SK-N-SH treated with all-trans-retinoic acid at 6 μM for 48 hours (cell line): ENCODE data around the gene CELF4.

ENCODE experiments used
- ATAC-seq: fragments of 200-7000 bp; cut with Tn5 transposase; 3 replicates; pipeline ENCODE4 v1.9.1; 2020; ENCODE audit warnings: mild to moderate bottlenecking, moderate library complexity
- ARNTL ChIP-seq: fragments of 450-650 bp; formaldehyde crosslinking; IDR thresholded peaks from 2 replicates; pipeline ENCODE4 v1.5.0; 2020; ENCODE audit warnings: low read depth, mild to moderate bottlenecking, moderate library complexity, borderline replicate concordance
- BACH2 ChIP-seq: fragments of 250-450 bp; sonication (Bioruptor Pico); IDR thresholded peaks from 2 replicates; pipeline ENCODE4 v1.9.0; 2021; ENCODE audit warnings: mild to moderate bottlenecking, borderline replicate concordance
- CREB5 ChIP-seq: fragments of 250-450 bp; sonication (Bioruptor Pico); IDR thresholded peaks from 2 replicates; pipeline ENCODE4 v1.5.1; 2020; ENCODE audit warnings: low read depth, mild to moderate bottlenecking, moderate library complexity
- CSDC2 ChIP-seq: fragments of 250-450 bp; sonication (Bioruptor Pico); IDR thresholded peaks from 2 replicates; pipeline ENCODE4 v1.5.0; 2020; ENCODE audit warnings: mild to moderate bottlenecking, moderate library complexity
- ESRRG ChIP-seq: fragments of 250-450 bp; sonication (Bioruptor Pico); IDR thresholded peaks from 2 replicates; pipeline ENCODE4 v1.6.1; 2021; ENCODE audit warnings: mild to moderate bottlenecking
- GLIS3 ChIP-seq: fragments of 250-450 bp; sonication (Bioruptor Pico); IDR thresholded peaks from 2 replicates; pipeline ENCODE4 v1.5.0; 2020; ENCODE audit warnings: mild to moderate bottlenecking, moderate library complexity
- ISL1 ChIP-seq: fragments of 250-450 bp; sonication (Bioruptor Pico); IDR thresholded peaks from 2 replicates; pipeline ENCODE4 v2.1.2; 2022; ENCODE audit warnings: mild to moderate bottlenecking, moderate library complexity
- OSR1 ChIP-seq: fragments of 250-450 bp; sonication (Bioruptor Pico); IDR thresholded peaks from 2 replicates; pipeline ENCODE4 v1.8.0; 2022; ENCODE audit warnings: moderate library complexity, mild to moderate bottlenecking, inconsistent platforms
- RARB ChIP-seq: fragments of 250-450 bp; sonication (Bioruptor Pico); IDR thresholded peaks from 2 replicates; pipeline ENCODE4 v1.8.0; 2021; ENCODE audit warnings: mild to moderate bottlenecking, moderate library complexity
- SNAI2 ChIP-seq: fragments of 250-450 bp; sonication (Bioruptor Pico); IDR thresholded peaks from 2 replicates; pipeline ENCODE4 v1.5.0; 2020; ENCODE audit warnings: mild to moderate bottlenecking, moderate library complexity
- TCF4 ChIP-seq: fragments of 250-450 bp; sonication (Bioruptor Pico); IDR thresholded peaks from 2 replicates; pipeline ENCODE4 v1.8.0; 2021; ENCODE audit warnings: mild to moderate bottlenecking, moderate library complexity, borderline replicate concordance
- TOX ChIP-seq: fragments of 250-450 bp; sonication (Bioruptor Pico); IDR thresholded peaks from 2 replicates; pipeline ENCODE4 v1.8.0; 2021; ENCODE audit warnings: mild to moderate bottlenecking, moderate library complexity, borderline replicate concordance
- ZC3H10 ChIP-seq: fragments of 250-450 bp; sonication (Bioruptor Pico); IDR thresholded peaks from 2 replicates; pipeline ENCODE4 v1.5.1; 2021; ENCODE audit warnings: mild to moderate bottlenecking, moderate library complexity
- ZFP3 ChIP-seq: fragments of 250-450 bp; sonication (Bioruptor Pico); IDR thresholded peaks from 2 replicates; pipeline ENCODE4 v1.5.0; 2020; ENCODE audit warnings: mild to moderate bottlenecking, moderate library complexity
- ZFP30 ChIP-seq: fragments of 450-650 bp; formaldehyde crosslinking; IDR thresholded peaks from 2 replicates; pipeline ENCODE4 v1.5.0; 2022; ENCODE audit warnings: mild to moderate bottlenecking, moderate library complexity
- ZNF565 ChIP-seq: fragments of 450-650 bp; formaldehyde crosslinking; conservative IDR thresholded peaks from 2 replicates; pipeline ENCODE4 v1.5.0; 2020; ENCODE audit warnings: low read depth, mild to moderate bottlenecking, moderate library complexity
- ZNF70 ChIP-seq: fragments of 450-650 bp; formaldehyde crosslinking; IDR thresholded peaks from 2 replicates; pipeline ENCODE4 v1.5.0; 2020; ENCODE audit warnings: mild to moderate bottlenecking, moderate library complexity
- ZNF8 ChIP-seq: fragments of 450-650 bp; formaldehyde crosslinking; IDR thresholded peaks from 2 replicates; pipeline ENCODE4 v1.5.0; 2020; ENCODE audit warnings: mild to moderate bottlenecking, moderate library complexity
- TF ChIP-seq, protein P1 (sequence below): fragments of 250-450 bp; sonication (Bioruptor Pico); IDR thresholded peaks from 2 replicates; pipeline ENCODE4 v1.5.1; 2021; ENCODE audit warnings: mild to moderate bottlenecking, moderate library complexity
- TF ChIP-seq, protein P2 (sequence below): fragments of 250-450 bp; sonication (Bioruptor Pico); IDR thresholded peaks from 2 replicates; pipeline ENCODE4 v1.5.0; 2020; ENCODE audit warnings: mild to moderate bottlenecking, moderate library complexity

CELF4 gene

DNA sequence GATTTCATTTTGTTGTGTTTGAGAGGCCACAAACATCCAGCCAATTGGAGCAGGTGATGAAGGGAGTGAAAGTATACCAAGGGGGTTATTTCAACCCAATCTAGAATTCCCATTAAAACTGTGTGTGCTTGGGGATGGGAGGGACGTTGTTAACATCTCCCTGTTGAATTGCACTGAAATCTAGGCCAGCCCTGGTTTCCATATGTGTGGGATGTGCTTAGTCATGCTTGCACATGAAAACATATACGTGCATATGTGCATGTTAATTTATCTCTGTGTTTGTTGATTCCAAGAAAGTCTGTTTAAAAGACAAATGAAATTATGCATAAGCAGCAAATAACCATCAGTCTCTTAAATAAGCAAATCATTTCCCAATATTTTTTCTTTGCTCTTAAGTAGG lies 5.6 kb downstream of the CELF4 start:
- TF ChIP-seq CSDC2 (CRISPR knock-in tag) (no peak), CREB5 (CRISPR knock-in tag) (no peak), RARB (CRISPR knock-in tag) (no peak), ARNTL (CRISPR knock-in tag) (no peak), GLIS3 (CRISPR knock-in tag) (no peak), ISL1 (CRISPR knock-in tag) (no peak), ESRRG (no peak), ZFP3 (CRISPR knock-in tag) (no peak), TCF4 (CRISPR knock-in tag) (no peak), ZNF8 (no peak), BACH2 (CRISPR knock-in tag) (no peak), TOX (CRISPR knock-in tag) (no peak), ZFP30 (CRISPR knock-in tag) (no peak), ZC3H10 (no peak)
- no peak for ATAC-seq

DNA sequence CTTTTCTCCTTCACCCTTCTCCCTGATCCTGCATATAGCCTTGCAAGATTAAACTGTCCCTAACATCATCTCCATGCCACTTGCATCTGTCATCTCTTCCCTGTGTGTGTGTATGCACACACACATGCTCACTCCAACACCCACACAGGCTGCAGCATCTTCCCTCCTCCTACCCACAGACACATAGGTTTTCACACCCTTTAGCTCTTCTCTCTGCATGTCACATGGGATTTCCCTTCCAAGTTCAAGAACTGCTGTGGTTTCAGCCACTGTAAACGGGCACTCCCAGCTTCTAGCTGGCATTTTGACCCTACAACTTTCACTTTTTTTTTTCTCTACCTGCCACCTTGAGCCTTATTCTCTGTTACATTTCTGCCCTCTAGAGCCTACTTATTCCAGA lies 6.4 kb downstream of the CELF4 start:
- ATAC-seq: no peak
- no peak for TF ChIP-seq TOX (CRISPR knock-in tag)
- TF ChIP-seq, protein P1, sequence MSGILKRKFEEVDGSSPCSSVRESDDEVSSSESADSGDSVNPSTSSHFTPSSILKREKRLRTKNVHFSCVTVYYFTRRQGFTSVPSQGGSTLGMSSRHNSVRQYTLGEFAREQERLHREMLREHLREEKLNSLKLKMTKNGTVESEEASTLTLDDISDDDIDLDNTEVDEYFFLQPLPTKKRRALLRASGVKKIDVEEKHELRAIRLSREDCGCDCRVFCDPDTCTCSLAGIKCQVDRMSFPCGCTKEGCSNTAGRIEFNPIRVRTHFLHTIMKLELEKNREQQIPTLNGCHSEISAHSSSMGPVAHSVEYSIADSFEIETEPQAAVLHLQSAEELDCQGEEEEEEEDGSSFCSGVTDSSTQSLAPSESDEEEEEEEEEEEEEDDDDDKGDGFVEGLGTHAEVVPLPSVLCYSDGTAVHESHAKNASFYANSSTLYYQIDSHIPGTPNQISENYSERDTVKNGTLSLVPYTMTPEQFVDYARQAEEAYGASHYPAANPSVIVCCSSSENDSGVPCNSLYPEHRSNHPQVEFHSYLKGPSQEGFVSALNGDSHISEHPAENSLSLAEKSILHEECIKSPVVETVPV (CRISPR knock-in tag): no peak

DNA sequence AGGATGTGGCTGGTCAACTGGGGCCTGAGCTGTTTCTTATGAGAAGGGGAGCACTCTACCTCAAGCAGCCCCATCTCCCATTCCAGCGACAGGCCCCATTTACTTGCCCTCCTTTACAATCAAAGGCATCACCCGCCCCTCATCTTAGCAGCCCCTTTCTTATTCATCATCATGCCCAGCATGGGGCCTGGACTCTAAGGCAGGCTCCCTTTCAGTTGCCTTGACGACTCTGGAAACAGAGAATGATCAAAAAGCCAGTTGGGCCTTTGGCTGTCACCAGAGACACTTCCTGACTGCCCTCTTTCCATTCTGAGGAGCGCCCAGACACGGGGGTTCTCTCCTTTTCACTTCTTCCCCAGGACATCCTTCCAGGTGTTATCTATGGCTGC lies 11.2 kb downstream of the CELF4 start:
- no peak for TF ChIP-seq ZNF565
- TF ChIP-seq CSDC2 (CRISPR knock-in tag): no peak
- no peak for TF ChIP-seq GLIS3 (CRISPR knock-in tag)
- TF ChIP-seq SNAI2 (CRISPR knock-in tag): no peak
- TF ChIP-seq, protein P1 (CRISPR knock-in tag): no peak
- TF ChIP-seq, all 23 proteins: peak for 0

DNA sequence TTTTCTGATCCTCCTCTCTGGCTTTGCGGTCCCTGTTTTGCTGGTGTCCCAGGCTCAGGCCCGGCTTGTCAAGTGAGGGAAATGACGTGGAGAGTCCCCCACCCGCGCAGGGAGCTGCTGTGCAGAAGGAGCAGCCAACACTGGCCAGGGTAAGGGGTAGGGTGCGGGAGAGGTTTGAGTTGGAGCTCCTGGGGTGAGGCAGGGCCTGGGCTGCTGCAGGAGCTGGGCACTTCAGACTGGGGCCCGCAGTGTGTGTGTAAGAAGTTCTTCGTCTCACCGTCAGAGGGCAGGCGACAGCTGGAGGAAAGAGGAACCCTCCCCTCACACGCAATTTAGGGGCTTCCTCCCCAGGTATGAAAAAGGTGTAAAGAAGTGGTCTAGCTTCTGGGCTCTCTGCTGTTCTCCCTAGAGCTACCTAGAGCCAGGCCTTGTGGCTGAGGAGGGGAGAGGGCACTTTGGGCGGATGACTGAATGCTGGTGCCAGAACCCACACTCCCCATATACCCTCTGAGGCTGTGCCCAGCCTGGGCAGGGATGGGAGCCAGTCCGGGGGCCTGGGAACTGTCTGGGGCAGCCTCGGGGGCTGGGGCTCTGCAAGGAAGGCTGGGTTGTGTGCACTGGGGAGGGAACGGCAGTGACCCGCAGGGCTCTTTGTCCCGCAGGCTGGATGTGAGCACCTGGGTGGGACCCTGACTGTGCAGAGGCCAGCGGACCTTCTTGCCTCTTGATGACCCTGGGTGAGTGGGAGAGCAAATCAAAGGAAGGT lies 11.8 kb downstream of the CELF4 start:
- TF ChIP-seq ESRRG (no peak), ZNF70 (CRISPR knock-in tag) (no peak), TCF4 (CRISPR knock-in tag) (no peak), GLIS3 (CRISPR knock-in tag) (no peak), CSDC2 (CRISPR knock-in tag) (no peak), BACH2 (CRISPR knock-in tag) (no peak), ZC3H10 (no peak), ARNTL (CRISPR knock-in tag) (no peak)
- no peak for ATAC-seq

More for the DNA sequence above, 11.2 kb downstream of the CELF4 start:
- no peak for ATAC-seq

- ATAC-seq: no peak
- TF ChIP-seq ISL1 (CRISPR knock-in tag) (no peak), ZC3H10 (no peak), ZNF70 (CRISPR knock-in tag) (no peak), ZNF565 (no peak)
- TF ChIP-seq, all 23 proteins: peak for 0
Observed at GRCh38 chr18:37552286-37552685, 13.3 kb downstream of the CELF4 start.

DNA sequence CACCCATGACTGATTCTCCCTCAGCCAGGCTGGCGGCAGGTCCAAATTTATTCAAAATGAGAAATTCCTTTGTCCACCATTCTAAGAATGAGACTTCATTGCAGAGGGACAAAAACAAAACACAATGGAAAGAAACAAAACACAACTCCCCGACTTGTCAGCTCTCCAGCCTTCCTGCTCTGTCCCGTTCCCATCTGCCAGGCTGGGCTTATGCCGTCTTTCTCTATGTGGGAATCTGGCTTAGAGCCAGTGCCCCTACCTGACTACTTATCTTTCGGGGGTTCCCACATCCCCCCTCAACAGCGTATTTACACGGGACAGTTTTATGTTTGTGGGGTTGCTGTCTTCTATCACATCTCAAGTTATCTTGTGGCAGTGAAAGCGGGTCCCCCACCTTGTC lies 13.8 kb downstream of the CELF4 start:
- ATAC-seq: no peak
- TF ChIP-seq SNAI2 (CRISPR knock-in tag): no peak
- no peak for TF ChIP-seq CREB5 (CRISPR knock-in tag)
- no peak for TF ChIP-seq ZNF8
- TF ChIP-seq ISL1 (CRISPR knock-in tag): no peak
- TF ChIP-seq CSDC2 (CRISPR knock-in tag): no peak
- no peak for TF ChIP-seq ZC3H10
- TF ChIP-seq ZNF70 (CRISPR knock-in tag): no peak
- no peak for TF ChIP-seq ZFP3 (CRISPR knock-in tag)
- TF ChIP-seq, protein P1 (CRISPR knock-in tag): no peak
- TF ChIP-seq BACH2 (CRISPR knock-in tag): no peak
- TF ChIP-seq, protein P2, sequence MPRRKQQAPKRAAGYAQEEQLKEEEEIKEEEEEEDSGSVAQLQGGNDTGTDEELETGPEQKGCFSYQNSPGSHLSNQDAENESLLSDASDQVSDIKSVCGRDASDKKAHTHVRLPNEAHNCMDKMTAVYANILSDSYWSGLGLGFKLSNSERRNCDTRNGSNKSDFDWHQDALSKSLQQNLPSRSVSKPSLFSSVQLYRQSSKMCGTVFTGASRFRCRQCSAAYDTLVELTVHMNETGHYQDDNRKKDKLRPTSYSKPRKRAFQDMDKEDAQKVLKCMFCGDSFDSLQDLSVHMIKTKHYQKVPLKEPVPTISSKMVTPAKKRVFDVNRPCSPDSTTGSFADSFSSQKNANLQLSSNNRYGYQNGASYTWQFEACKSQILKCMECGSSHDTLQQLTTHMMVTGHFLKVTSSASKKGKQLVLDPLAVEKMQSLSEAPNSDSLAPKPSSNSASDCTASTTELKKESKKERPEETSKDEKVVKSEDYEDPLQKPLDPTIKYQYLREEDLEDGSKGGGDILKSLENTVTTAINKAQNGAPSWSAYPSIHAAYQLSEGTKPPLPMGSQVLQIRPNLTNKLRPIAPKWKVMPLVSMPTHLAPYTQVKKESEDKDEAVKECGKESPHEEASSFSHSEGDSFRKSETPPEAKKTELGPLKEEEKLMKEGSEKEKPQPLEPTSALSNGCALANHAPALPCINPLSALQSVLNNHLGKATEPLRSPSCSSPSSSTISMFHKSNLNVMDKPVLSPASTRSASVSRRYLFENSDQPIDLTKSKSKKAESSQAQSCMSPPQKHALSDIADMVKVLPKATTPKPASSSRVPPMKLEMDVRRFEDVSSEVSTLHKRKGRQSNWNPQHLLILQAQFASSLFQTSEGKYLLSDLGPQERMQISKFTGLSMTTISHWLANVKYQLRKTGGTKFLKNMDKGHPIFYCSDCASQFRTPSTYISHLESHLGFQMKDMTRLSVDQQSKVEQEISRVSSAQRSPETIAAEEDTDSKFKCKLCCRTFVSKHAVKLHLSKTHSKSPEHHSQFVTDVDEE (CRISPR knock-in tag): no peak
- no peak for TF ChIP-seq OSR1 (CRISPR knock-in tag)
- no peak for TF ChIP-seq RARB (CRISPR knock-in tag)
